DOHH2 (cell line): ENCODE results near the gene CNTNAP5.

Experiments
- H3F3A ChIP-seq: fragments of 200-600 bp; sonication (generic), shearing (Covaris generic); 2 replicates; pipeline ENCODE4 v1.6.0; 2016; ENCODE audit warnings: antibody characterized with exemption, mild to moderate bottlenecking; ENCODE audit not compliant: control insufficient read depth, insufficient read depth
- H3K27ac ChIP-seq: fragments of 200-600 bp; sonication (generic); 2 replicates; pipeline ENCODE4 v1.5.1; 2014; ENCODE audit warnings: low read depth, mild to moderate bottlenecking, low read length, moderate library complexity
- H3K27me3 ChIP-seq: fragments of 200-600 bp; sonication (generic); 2 replicates; pipeline ENCODE4 v1.6.1; 2014; ENCODE audit warnings: mild to moderate bottlenecking, low read length, mixed read lengths; ENCODE audit not compliant: control insufficient read depth
- H3K36me3 ChIP-seq: fragments of 200-600 bp; sonication (generic); 2 replicates; pipeline ENCODE4 v1.6.1; 2014; ENCODE audit warnings: mild to moderate bottlenecking, low read length, moderate library complexity, mixed read lengths; ENCODE audit not compliant: control insufficient read depth
- H3K4me1 ChIP-seq: fragments of 200-600 bp; sonication (generic); 2 replicates; pipeline ENCODE4 v1.6.1; 2014; ENCODE audit warnings: mild to moderate bottlenecking, low read length, mixed read lengths; ENCODE audit not compliant: control insufficient read depth
- H3K4me2 ChIP-seq: fragments of 200-600 bp; sonication (generic); 2 replicates; pipeline ENCODE4 v1.6.0; 2014; ENCODE audit warnings: mild to moderate bottlenecking, low read length, moderate library complexity
- H3K4me3 ChIP-seq: fragments of 200-600 bp; sonication (generic); 2 replicates; pipeline ENCODE4 v1.5.1; 2014; ENCODE audit warnings: mild to moderate bottlenecking, low read length, mixed read lengths
- H3K79me2 ChIP-seq: fragments of 200-600 bp; sonication (generic); 2 replicates; pipeline ENCODE4 v1.6.1; 2014; ENCODE audit warnings: mild to moderate bottlenecking, low read length, mixed read lengths; ENCODE audit not compliant: control insufficient read depth
- H3K9me2 ChIP-seq: fragments of 200-600 bp; sonication (generic); replicated peaks from 2 replicates; pipeline ENCODE4 v1.6.1; 2014; ENCODE audit warnings: mild to moderate bottlenecking, low read length, mixed read lengths; ENCODE audit not compliant: control insufficient read depth
- H3K9me3 ChIP-seq: fragments of 200-600 bp; sonication (generic); 2 replicates; pipeline ENCODE4 v1.6.1; 2014; ENCODE audit warnings: antibody characterized with exemption, low read length, mixed read lengths; ENCODE audit not compliant: control insufficient read depth, insufficient read depth
- H4K20me1 ChIP-seq: fragments of 200-600 bp; sonication (generic); 2 replicates; pipeline ENCODE4 v1.6.0; 2014; ENCODE audit warnings: low read depth, mild to moderate bottlenecking, antibody characterized with exemption, low read length, moderate library complexity; ENCODE audit not compliant: control insufficient read depth, insufficient read depth
- CTCF ChIP-seq: fragments of 200-600 bp; sonication (generic); IDR thresholded peaks from one replicate; pipeline ENCODE4 v1.5.1; 2014; ENCODE audit warnings: antibody characterized with exemption, mild to moderate bottlenecking, low read depth, low read length; ENCODE audit not compliant: poor library complexity, severe bottlenecking
- EZH2phosphoT487 ChIP-seq: fragments of 200-600 bp; sonication (generic); IDR thresholded peaks from 2 replicates; pipeline ENCODE4 v1.6.1; 2017; ENCODE audit warnings: borderline replicate concordance, mild to moderate bottlenecking, antibody characterized with exemption, low read length, moderate library complexity, mixed read lengths

The CNTNAP5 gene

GRCh38 chr2:124698979-124699565 lies 674.0 kb downstream of the CNTNAP5 start:
- H3K4me3 ChIP-seq = no peak overlapping the region
- H3K9me2 ChIP-seq = no peaks in the 10 kb centered on the region
- H3K27me3 ChIP-seq = no peaks in the 10 kb centered on the region
- H3K4me1 ChIP-seq = no peaks in the 10 kb centered on the region; the same call in 1 of the 2 replicates
- TF ChIP-seq CTCF (no peak), EZH2phosphoT487 (no peak)
- no peaks in the 10 kb centered on the region for H3K79me2 ChIP-seq
- no peaks in the 10 kb centered on the region for H3K9me3 ChIP-seq
- H3F3A ChIP-seq = no peaks in the 10 kb centered on the region
- H4K20me1 ChIP-seq = no peaks in the 10 kb centered on the region
- no peak overlapping the region for H3K4me2 ChIP-seq
- no peaks in the 10 kb centered on the region for H3K36me3 ChIP-seq
- no peak overlapping the region for H3K27ac ChIP-seq

GRCh38 chr2:124702777-124703176 lies 677.7 kb downstream of the CNTNAP5 start:
- H3K9me2 ChIP-seq = no peaks in the 10 kb centered on the region
- no peak overlapping the region for H3K4me2 ChIP-seq
- no peak overlapping the region for H3K27ac ChIP-seq
- no peaks in the 10 kb centered on the region; the same call in 1 of the 2 replicates for H3K4me1 ChIP-seq
- no peaks in the 10 kb centered on the region for H3K9me3 ChIP-seq
- H3K79me2 ChIP-seq = no peaks in the 10 kb centered on the region
- H3F3A ChIP-seq = no peaks in the 10 kb centered on the region
- no peak overlapping the region for H3K4me3 ChIP-seq
- TF ChIP-seq EZH2phosphoT487 = no peak
- no peak for TF ChIP-seq CTCF
- H3K36me3 ChIP-seq = no peaks in the 10 kb centered on the region
- H4K20me1 ChIP-seq = no peaks in the 10 kb centered on the region
- H3K27me3 ChIP-seq = no peaks in the 10 kb centered on the region

GRCh38 chr2:124704071-124704925 lies 679.2 kb downstream of the CNTNAP5 start:
- H3K79me2 ChIP-seq = no peaks in the 10 kb centered on the region
- no peaks in the 10 kb centered on the region; the same call in 1 of the 2 replicates for H3K4me1 ChIP-seq
- H4K20me1 ChIP-seq = no peaks in the 10 kb centered on the region
- no peaks in the 10 kb centered on the region for H3F3A ChIP-seq
- H3K9me3 ChIP-seq = no peaks in the 10 kb centered on the region
- no peak overlapping the region for H3K27ac ChIP-seq
- H3K9me2 ChIP-seq = no peaks in the 10 kb centered on the region
- H3K27me3 ChIP-seq = no peaks in the 10 kb centered on the region
- no peaks in the 10 kb centered on the region for H3K36me3 ChIP-seq
- H3K4me2 ChIP-seq = no peak overlapping the region
- no peak overlapping the region for H3K4me3 ChIP-seq
- no peak for TF ChIP-seq EZH2phosphoT487
- no peak for TF ChIP-seq CTCF
